ENCODE data around the gene CIAO1.

The CIAO1 gene

GRCh38 chr2:96233880-96234316 is 32.1 kb upstream of the CIAO1 start:
- POLR2A ChIA-PET: interaction anchor here (0.5 to 1.8 kb wide), 4 partner anchors 9 to 95 kb away, joined by 3 to 7 read pairs (median 4); partner anchors contain the start of gene STARD7
- TF ChIP-seq, protein P1, sequence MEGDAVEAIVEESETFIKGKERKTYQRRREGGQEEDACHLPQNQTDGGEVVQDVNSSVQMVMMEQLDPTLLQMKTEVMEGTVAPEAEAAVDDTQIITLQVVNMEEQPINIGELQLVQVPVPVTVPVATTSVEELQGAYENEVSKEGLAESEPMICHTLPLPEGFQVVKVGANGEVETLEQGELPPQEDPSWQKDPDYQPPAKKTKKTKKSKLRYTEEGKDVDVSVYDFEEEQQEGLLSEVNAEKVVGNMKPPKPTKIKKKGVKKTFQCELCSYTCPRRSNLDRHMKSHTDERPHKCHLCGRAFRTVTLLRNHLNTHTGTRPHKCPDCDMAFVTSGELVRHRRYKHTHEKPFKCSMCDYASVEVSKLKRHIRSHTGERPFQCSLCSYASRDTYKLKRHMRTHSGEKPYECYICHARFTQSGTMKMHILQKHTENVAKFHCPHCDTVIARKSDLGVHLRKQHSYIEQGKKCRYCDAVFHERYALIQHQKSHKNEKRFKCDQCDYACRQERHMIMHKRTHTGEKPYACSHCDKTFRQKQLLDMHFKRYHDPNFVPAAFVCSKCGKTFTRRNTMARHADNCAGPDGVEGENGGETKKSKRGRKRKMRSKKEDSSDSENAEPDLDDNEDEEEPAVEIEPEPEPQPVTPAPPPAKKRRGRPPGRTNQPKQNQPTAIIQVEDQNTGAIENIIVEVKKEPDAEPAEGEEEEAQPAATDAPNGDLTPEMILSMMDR (IDR thresholded peaks at IDR 0.05; ENCODE audit: control extremely low read depth, extremely low read depth, low read depth, missing control alignments): peak; percentile 45
- CTCF ChIA-PET: interaction anchor here (0.9 to 4.0 kb wide), 19 partner anchors 9 to 275 kb away, joined by 3 to 25 read pairs (median 7); partner anchors contain the start of genes ASTL and STARD7
- peak; percentile 70 for DNase-seq (ENCODE audit: extremely low spot score)

DNA sequence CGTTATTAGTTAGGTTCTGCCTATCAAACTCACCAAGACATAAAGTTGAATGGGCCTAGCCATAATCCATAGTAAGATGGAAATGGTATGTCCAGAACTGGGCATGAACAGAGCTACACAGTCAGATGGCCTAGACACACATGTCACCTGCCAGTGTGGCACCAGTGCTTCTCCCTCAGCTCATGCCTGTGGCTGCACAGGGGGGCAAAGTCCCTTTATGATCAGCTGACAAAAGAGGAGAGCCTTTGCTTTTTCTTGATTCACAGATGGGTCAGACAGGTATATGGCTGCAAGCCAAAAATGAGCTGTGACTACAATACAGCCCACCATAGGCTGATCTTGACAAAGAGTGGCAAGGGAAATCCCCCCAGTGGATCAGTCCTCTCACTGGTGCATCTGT is 29.1 kb upstream of the CIAO1 start:
- TF ChIP-seq, protein P1 (IDR thresholded peaks at IDR 0.05; ENCODE audit: control extremely low read depth, extremely low read depth, low read depth, missing control alignments): no peak

GRCh38 chr2:96238266-96238665 is 27.8 kb upstream of the CIAO1 start:
- CTCF ChIA-PET: interaction anchor here (1.2 to 4.2 kb wide), 3 partner anchors 30 to 63 kb away, joined by 4 to 13 read pairs (median 5); partner anchors contain the start of gene STARD7
- TF ChIP-seq, protein P1 (IDR thresholded peaks at IDR 0.05; ENCODE audit: control extremely low read depth, extremely low read depth, low read depth, missing control alignments): no peak
- DNase-seq (ENCODE audit: extremely low spot score): no peak
- POLR2A ChIA-PET: no interaction called here

More for the DNA sequence above, 29.1 kb upstream of the CIAO1 start:
- no peak for DNase-seq (ENCODE audit: extremely low spot score)
- ChIA-PET POLR2A (no interaction called here), CTCF (interaction anchor here (0.9 to 4.2 kb wide), 9 partner anchors 10 to 98 kb away, joined by 3 to 13 read pairs (median 4); partner anchors contain the start of genes ASTL and STARD7)

DNA sequence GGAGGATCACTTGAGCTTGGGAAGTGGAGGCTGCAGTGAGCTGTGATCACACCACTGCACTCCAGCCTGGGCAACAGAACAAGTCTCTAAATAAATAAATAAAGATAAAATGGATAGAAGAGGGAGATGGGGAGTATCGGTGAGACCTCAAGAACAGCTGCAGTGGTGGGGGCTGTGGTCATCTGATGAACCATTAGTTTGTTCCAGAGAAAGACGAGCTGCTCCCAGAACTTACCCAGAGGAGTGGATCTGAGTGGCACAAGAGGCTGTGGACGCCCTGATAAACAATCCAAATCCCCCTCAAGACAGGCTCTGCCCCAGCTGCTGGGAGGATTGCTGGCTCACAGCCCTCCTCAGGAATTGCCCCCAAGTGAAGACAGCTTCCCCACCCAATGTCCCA is 26.9 kb upstream of the CIAO1 start:
- CTCF ChIA-PET: interaction anchor here (0.7 to 4.2 kb wide), 6 partner anchors 8 to 96 kb away, joined by 3 to 13 read pairs (median 7); partner anchors contain the start of gene STARD7
- no peak for DNase-seq (ENCODE audit: extremely low spot score)
- TF ChIP-seq, protein P1 (IDR thresholded peaks at IDR 0.05; ENCODE audit: control extremely low read depth, extremely low read depth, low read depth, missing control alignments): no peak
- POLR2A ChIA-PET: interaction anchor here (0.7 kb wide), 1 partner anchor 31 kb away, joined by 4 read pairs; the partner anchor contains the start of gene STARD7

GRCh38 chr2:96239745-96240264 is 26.2 kb upstream of the CIAO1 start:
- ChIA-PET CTCF (interaction anchor here (0.7 to 4.2 kb wide), 9 partner anchors 9 to 217 kb away, joined by 3 to 13 read pairs (median 7); partner anchors contain the start of gene STARD7), POLR2A (no interaction called here)
- TF ChIP-seq, protein P1 (IDR thresholded peaks at IDR 0.05; ENCODE audit: control extremely low read depth, extremely low read depth, low read depth, missing control alignments): no peak
- no peak for DNase-seq (ENCODE audit: extremely low spot score)

DNA sequence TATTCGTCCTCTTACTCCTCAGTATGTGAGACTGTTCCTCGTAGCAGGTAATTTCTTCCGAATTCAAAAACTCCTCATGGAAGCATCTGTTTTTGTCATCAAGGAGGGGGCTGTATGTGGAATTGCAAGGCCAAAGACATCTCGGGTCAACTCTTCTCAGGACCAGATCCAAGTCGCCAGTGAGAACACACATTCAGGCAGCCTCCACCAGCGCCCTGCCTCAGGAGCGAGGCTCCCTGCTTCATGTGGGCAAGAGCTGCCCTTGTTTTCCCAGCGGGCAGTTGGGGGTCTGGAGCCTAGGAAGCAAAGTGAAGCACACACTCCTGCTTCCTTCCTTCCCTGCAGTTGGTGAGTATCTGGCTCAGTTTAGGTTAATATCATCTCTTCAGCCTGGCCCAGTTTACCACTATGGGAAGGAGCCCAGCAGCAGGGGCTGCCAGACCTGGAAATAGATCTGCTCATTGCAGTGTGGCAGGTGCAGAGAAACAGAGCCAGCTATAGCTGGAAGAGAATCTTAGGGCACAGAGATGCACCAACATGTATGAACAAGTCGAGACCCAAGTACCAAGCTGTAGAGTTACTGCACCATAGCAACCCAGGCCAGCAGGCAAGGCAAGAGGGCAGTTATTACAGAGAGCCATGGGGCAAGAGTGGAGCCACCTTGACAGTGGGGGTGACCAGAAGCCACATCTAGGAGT is 25.5 kb upstream of the CIAO1 start:
- TF ChIP-seq, protein P1 (IDR thresholded peaks at IDR 0.05; ENCODE audit: control extremely low read depth, extremely low read depth, low read depth, missing control alignments): no peak
- CTCF ChIA-PET: interaction anchor here (1.4 to 4.2 kb wide), 8 partner anchors 10 to 218 kb away, joined by 3 to 13 read pairs (median 8); partner anchors contain the start of gene STARD7
- POLR2A ChIA-PET: no interaction called here

More for the DNA sequence above, 25.5 kb upstream of the CIAO1 start:
- DNase-seq (ENCODE audit: extremely low spot score): no peak
